GM19099 (cell line): ENCODE measurements around the gene KLK3.

ENCODE experiments used
- POLR2A ChIP-seq: IDR thresholded peaks from 3 replicates; pipeline ENCODE4 v1.6.1; 2011; ENCODE audit warnings: low read depth; ENCODE audit not compliant: insufficient read length; ENCODE audit errors: extremely low read depth

Gene KLK3

DNA sequence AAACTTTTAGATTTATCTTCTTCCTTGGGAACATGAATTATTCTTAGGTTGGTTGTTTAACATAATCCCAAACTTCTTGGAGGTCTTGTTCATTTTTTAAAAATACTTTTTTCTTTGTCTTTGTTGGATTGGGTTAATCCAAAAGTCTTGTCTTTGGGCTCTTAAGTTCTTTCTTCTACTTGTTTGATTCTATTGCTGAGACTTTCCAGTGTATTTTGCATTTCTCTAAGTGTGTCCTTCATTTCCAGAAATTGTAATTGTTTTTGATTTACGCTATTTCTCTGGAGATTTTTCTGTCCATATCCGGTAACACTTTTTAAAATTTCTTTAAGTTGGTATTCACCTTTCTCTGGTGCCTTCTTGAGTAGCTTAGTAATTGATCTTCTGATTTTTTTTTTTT, 11.5 kb upstream of the KLK3 start:
- no peak for TF ChIP-seq POLR2A

DNA sequence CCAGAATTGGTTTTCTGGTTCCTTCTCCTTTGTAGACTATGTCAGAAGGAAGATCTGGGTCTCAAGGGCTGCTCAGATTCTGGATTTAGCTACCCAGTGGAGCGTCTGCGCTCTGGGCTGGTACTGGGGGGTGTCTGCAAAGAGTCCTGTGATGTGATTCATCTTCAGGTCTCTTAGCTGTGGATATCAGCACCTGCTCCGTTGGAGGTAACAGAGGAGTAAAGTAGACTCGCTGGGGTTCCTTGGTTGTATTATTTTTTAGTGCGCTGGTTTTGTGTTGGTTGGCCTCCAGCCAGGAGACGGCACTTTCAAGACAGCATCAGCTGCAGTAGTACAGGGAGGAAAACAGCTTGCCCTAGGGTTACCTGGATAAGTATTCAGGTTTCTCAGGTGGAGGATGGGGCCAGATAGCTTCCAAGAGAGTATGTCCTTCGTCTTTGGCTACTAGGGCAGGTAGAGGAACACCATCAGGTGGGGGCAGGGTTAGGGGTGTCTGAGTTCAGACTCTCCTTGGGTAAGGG, 11.0 kb upstream of the KLK3 start:
- TF ChIP-seq POLR2A: no peak

DNA sequence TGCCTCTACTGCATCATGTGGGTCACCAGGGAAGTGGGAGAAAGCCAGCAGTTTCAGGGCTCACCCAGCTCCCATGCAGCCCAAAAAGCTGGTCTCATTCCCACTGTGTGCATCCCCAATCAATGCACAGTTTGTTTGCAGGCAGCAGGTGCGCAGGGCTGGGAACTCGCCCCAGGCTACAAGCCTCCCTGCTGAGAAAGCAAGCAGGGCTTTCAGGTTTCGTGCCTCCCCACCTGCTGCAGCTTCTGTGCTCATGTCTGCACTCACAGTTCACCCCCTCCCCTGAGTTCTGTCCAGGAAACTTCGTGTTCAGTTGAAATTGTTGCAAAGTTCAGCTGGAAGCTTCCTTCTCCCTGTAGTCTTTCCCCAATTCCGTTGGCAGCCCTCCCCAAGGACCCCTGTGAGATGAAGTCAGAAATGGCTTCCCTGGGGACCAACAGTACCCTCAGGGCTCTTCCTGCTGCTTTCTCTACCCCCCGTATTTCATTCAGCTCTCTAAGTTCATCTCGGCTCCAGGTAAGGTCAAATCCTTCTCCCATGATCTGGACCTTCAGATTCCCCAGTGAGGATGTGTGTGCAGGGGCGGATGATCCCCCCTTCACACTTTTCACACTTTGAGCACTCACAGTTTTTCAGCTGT, 10.3 kb upstream of the KLK3 start:
- TF ChIP-seq POLR2A: no peak

DNA sequence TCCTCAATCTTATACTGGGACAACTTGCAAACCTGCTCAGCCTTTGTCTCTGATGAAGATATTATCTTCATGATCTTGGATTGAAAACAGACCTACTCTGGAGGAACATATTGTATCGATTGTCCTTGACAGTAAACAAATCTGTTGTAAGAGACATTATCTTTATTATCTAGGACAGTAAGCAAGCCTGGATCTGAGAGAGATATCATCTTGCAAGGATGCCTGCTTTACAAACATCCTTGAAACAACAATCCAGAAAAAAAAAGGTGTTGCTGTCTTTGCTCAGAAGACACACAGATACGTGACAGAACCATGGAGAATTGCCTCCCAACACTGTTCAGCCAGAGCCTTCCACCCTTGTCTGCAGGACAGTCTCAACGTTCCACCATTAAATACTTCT, 4.0 kb upstream of the KLK3 start:
- TF ChIP-seq POLR2A: no peak

DNA sequence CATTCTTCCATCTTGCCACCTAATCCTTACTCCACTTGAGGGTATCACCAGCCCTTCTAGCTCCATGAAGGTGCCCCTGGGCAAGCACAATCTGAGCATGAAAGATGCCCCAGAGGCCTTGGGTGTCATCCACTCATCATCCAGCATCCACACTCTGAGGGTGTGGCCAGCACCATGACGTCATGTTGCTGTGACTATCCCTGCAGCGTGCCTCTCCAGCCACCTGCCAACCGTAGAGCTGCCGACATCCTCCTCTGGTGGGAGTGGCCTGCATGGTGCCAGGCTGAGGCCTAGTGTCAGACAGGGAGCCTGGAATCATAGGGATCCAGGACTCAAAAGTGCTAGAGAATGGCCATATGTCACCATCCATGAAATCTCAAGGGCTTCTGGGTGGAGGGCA, 3.1 kb upstream of the KLK3 start:
- no peak for TF ChIP-seq POLR2A

DNA sequence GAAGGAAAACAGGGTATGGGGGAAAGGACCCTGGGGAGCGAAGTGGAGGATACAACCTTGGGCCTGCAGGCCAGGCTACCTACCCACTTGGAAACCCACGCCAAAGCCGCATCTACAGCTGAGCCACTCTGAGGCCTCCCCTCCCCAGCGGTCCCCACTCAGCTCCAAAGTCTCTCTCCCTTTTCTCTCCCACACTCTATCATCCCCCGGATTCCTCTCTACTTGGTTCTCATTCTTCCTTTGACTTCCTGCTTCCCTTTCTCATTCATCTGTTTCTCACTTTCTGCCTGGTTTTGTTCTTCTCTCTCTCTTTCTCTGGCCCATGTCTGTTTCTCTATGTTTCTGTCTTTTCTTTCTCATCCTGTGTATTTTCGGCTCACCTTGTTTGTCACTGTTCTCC, 2.7 kb downstream of the KLK3 start:
- no peak for TF ChIP-seq POLR2A

DNA sequence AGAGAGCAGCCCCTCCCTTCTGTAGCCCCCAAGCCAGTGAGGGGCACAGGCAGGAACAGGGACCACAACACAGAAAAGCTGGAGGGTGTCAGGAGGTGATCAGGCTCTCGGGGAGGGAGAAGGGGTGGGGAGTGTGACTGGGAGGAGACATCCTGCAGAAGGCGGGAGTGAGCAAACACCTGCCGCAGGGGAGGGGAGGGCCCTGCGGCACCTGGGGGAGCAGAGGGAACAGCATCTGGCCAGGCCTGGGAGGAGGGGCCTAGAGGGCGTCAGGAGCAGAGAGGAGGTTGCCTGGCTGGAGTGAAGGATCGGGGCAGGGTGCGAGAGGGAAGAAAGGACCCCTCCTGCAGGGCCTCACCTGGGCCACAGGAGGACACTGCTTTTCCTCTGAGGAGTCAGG, 4.2 kb downstream of the KLK3 start:
- no peak for TF ChIP-seq POLR2A

DNA sequence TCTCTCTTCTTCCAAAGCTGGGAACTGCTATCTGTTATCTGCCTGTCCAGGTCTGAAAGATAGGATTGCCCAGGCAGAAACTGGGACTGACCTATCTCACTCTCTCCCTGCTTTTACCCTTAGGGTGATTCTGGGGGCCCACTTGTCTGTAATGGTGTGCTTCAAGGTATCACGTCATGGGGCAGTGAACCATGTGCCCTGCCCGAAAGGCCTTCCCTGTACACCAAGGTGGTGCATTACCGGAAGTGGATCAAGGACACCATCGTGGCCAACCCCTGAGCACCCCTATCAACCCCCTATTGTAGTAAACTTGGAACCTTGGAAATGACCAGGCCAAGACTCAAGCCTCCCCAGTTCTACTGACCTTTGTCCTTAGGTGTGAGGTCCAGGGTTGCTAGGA, 5.1 kb downstream of the KLK3 start:
- no peak for TF ChIP-seq POLR2A

DNA sequence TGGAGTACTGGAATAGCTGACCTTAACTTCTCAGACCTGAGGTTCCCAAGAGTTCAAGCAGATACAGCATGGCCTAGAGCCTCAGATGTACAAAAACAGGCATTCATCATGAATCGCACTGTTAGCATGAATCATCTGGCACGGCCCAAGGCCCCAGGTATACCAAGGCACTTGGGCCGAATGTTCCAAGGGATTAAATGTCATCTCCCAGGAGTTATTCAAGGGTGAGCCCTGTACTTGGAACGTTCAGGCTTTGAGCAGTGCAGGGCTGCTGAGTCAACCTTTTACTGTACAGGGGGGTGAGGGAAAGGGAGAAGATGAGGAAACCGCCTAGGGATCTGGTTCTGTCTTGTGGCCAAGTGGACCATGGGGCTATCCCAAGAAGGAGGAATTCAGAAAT, 6.3 kb downstream of the KLK3 start:
- TF ChIP-seq POLR2A: no peak

DNA sequence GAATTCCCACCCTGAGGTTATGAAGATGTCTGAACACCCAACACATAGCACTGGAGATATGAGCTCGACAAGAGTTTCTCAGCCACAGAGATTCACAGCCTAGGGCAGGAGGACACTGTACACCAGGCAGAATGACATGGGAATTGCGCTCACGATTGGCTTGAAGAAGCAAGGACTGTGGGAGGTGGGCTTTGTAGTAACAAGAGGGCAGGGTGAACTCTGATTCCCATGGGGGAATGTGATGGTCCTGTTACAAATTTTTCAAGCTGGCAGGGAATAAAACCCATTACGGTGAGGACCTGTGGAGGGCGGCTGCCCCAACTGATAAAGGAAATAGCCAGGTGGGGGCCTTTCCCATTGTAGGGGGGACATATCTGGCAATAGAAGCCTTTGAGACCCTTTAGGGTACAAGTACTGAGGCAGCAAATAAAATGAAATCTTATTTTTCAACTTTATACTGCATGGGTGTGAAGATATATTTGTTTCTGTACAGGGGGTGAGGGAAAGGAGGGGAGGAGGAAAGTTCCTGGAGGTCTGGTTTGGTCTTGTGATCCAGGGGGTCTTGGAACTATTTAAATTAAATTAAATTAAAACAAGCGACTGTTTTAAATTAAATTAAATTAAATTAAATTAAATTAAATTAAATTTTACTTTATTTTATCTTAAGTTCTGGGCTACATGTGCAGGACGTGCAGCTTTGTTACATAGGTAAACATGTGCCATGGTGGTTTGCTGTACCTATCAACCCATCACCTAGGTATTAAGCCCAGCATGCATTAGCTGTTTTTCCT, 7.0 kb downstream of the KLK3 start:
- no peak for TF ChIP-seq POLR2A

DNA sequence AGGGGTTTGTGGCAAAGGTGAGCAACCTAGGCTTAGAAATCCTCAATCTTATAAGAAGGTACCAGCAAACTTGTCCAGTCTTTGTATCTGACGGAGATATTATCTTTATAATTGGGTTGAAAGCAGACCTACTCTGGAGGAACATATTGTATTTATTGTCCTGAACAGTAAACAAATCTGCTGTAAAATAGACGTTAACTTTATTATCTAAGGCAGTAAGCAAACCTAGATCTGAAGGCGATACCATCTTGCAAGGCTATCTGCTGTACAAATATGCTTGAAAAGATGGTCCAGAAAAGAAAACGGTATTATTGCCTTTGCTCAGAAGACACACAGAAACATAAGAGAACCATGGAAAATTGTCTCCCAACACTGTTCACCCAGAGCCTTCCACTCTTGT, 14.8 kb downstream of the KLK3 start:
- TF ChIP-seq POLR2A: no peak

DNA sequence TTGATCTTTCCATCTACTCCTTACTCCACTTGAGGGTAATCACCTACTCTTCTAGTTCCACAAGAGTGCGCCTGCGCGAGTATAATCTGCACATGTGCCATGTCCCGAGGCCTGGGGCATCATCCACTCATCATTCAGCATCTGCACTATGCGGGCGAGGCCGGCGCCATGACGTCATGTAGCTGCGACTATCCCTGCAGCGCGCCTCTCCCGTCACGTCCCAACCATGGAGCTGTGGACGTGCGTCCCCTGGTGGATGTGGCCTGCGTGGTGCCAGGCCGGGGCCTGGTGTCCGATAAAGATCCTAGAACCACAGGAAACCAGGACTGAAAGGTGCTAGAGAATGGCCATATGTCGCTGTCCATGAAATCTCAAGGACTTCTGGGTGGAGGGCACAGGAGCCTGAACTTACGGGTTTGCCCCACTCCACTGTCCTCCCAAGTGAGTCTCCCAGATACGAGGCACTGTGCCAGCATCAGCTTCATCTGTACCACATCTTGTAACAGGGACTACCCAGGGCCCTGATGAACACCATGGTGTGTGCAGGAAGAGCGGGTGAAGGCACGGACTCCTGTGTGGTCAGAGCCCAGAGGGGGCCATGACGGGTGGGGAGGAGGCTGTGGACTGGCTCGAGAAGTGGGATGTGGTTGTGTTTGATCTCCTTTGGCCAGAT, 15.8 kb downstream of the KLK3 start:
- TF ChIP-seq POLR2A: no peak

DNA sequence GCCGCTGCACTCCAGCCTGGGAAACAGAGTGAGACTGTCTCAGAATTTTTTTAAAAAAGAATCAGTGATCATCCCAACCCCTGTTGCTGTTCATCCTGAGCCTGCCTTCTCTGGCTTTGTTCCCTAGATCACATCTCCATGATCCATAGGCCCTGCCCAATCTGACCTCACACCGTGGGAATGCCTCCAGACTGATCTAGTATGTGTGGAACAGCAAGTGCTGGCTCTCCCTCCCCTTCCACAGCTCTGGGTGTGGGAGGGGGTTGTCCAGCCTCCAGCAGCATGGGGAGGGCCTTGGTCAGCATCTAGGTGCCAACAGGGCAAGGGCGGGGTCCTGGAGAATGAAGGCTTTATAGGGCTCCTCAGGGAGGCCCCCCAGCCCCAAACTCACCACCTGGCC, 18.3 kb downstream of the KLK3 start, which contains the start of gene KLK2:
Gene KLK2 (plus strand): TSS at position 384 of the 400 bp plus-strand sequence. CDS start 35 bp downstream, outside the sequence.
- no peak for TF ChIP-seq POLR2A

DNA sequence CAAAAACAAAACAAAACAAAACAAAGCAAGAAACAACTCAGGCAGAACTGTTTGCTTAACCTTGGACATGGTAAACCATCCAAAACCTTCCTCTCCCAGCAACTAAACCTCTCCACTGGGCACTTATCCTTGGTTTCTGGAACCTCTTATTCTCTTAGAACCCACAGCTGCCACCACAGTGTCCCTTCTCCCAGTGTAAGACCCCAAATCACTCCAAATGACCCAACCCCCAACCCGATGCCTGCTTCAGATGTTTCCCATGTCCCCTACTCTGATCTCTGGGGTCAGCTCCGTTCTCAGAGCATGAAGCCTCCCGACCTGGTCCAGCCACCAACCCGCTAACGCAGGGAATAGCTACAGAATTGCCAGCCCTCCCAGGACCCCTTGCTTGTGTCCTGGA, 19.5 kb downstream of the KLK3 start:
- no peak for TF ChIP-seq POLR2A

DNA sequence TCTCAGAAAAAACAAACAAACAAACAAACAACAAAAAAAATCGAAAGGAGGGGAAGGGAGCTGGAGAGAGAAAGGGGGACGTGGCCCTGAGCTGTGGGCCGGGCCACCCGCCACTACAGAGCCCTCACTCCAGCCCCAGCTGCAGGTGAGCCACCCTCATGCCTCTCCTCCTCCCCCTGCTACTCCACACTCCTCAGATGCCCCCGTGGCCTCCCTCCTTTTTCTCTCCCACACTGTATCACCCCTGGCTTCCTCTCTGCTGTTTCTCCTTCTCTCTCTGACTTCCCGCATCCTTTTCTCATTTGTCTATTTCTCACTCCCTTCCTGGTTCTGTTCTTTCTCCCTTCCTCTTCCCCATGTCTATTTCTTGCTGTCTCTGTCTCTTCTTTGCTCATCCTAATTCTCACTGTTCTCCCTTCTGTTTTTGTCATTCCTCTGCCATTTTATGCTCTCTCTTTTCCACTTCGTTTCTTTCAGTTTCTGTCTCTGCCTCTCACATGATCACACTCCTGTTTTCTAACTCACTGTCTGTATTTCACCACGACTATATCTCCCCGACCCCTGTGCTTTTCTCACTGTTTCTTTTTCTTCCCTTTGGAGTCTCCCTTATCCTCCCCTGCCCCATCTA, 21.2 kb downstream of the KLK3 start:
- TF ChIP-seq POLR2A: no peak

DNA sequence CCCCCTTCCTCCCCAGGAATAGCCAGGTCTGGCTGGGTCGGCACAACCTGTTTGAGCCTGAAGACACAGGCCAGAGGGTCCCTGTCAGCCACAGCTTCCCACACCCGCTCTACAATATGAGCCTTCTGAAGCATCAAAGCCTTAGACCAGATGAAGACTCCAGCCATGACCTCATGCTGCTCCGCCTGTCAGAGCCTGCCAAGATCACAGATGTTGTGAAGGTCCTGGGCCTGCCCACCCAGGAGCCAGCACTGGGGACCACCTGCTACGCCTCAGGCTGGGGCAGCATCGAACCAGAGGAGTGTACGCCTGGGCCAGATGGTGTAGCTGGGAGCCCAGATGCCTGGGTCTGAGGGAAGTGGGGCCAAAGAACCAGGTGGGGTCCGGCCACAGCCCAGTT, 21.7 kb downstream of the KLK3 start:
- no peak for TF ChIP-seq POLR2A

DNA sequence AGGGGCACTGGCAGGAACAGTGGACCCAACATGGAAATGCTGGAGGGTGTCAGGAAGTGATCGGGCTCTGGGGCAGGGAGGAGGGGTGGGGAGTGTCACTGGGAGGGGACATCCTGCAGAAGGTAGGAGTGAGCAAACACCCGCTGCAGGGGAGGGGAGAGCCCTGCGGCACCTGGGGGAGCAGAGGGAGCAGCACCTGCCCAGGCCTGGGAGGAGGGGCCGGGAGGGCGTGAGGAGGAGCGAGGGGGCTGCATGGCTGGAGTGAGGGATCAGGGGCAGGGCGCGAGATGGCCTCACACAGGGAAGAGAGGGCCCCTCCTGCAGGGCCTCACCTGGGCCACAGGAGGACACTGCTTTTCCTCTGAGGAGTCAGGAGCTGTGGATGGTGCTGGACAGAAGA, 22.6 kb downstream of the KLK3 start:
- TF ChIP-seq POLR2A: no peak
